Upper lobe of right lung (tissue), 1 donor: ENCODE data around the gene B4GALNT3. TPM values are rescaled to one million over a fixed set of nuclear protein-coding genes. Genes with fewer than 3 reads are reported as not detected.

ENCODE experiments used
- ATAC-seq: fragments of 200-7000 bp; cut with Tn5 transposase; one replicate; pipeline ENCODE4 v1.9.1; 2020; ENCODE audit warnings: mild to moderate bottlenecking, moderate library complexity
- DNase-seq: peaks from one replicate; pipeline ENCODE4 v3.0.0-alpha.2; 2020
- H3K27ac ChIP-seq: fragments of 200-600 bp; one replicate; pipeline ENCODE4 v1.8.0; 2022
- H3K27me3 ChIP-seq: fragments of 200-600 bp; one replicate; pipeline ENCODE4 v1.8.0; 2022; ENCODE audit warnings: mild to moderate bottlenecking
- H3K36me3 ChIP-seq: fragments of 200-600 bp; one replicate; pipeline ENCODE4 v1.8.0; 2022
- H3K4me1 ChIP-seq: fragments of 200-600 bp; one replicate; pipeline ENCODE4 v1.8.0; 2022
- H3K4me3 ChIP-seq: fragments of 200-600 bp; one replicate; pipeline ENCODE4 v1.8.0; 2022; ENCODE audit warnings: mild to moderate bottlenecking
- H3K9me3 ChIP-seq: fragments of 200-600 bp; one replicate; pipeline ENCODE4 v1.8.0; 2022
- intact Hi-C: fragments of 100-400 bp; cut with DNase I; formaldehyde crosslinking; loops from one replicate; pipeline ENCODE4 v1.11.0; 2022
- total RNA-seq: library from RNA; stranded (reverse); fragmentation: NEBNext Ultra II Directional; extraction: Animal tissue kit (Norgen Biotek cat#: 25700); gene quantifications from one replicate; pipeline ENCODE4 v1.2.1, GENCODE V29; 2021
- TF ChIP-seq, protein P1 (sequence below): fragments of 200-600 bp; IDR thresholded peaks from one replicate; pipeline ENCODE4 v1.8.0; 2022; ENCODE audit warnings: antibody characterized with exemption
- donor health status: DM: no; HTN: yes; CAD: no; lungs with severe emphysema.

Gene B4GALNT3
- total RNA-seq, 1 donor from 2014 or later, result 14.0 TPM

DNA sequence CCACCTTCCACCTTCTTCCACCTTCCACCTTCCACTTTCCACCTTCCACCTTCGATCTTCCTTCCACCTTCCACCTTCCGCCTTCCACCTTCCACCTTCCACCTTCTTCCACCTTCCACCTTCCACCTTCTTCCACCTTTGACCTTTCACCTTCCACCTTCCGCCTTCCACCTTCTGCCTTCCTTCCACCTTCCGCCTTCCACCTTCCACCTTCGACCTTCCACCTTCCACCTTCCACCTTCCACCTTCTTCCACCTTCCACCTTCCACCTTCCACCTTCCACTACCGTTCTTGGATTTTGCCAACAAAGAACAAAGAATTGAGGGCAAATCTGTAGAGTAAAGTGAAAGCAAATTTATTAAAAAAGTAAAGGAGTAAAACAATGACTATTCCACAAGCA is 53.2 kb downstream of the B4GALNT3 start:
- no peak for DNase-seq
- intact Hi-C loops, result no loop called here
- TF ChIP-seq, protein P1, sequence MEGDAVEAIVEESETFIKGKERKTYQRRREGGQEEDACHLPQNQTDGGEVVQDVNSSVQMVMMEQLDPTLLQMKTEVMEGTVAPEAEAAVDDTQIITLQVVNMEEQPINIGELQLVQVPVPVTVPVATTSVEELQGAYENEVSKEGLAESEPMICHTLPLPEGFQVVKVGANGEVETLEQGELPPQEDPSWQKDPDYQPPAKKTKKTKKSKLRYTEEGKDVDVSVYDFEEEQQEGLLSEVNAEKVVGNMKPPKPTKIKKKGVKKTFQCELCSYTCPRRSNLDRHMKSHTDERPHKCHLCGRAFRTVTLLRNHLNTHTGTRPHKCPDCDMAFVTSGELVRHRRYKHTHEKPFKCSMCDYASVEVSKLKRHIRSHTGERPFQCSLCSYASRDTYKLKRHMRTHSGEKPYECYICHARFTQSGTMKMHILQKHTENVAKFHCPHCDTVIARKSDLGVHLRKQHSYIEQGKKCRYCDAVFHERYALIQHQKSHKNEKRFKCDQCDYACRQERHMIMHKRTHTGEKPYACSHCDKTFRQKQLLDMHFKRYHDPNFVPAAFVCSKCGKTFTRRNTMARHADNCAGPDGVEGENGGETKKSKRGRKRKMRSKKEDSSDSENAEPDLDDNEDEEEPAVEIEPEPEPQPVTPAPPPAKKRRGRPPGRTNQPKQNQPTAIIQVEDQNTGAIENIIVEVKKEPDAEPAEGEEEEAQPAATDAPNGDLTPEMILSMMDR, result no peak

DNA sequence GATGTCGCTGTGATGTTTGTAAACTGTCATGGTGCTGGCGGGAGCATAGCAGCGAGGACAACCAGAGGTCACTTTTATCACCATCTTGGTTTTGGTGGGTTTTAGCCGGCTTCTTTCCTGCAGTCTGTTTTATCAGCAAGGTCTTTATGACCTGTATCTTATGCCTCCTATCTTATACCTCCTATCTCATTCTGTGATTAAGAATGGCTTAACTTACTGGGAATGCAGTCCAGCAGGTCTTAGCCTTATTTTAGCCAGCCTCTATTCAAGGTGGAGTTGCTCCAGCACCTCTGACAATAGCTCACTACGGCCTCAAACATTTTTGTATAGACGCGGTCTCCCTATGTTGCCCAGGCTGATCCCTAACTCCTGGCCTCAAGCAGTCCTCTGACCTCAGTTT is 53.7 kb downstream of the B4GALNT3 start:
- Histone ChIP-seq H3K9me3 (no peaks in the 10 kb centered on the region), H3K4me1 (peaks cover 6% of the 10 kb centered on the region), H3K27ac (no peak overlapping the region), H3K4me3 (no peak overlapping the region), H3K36me3 (no peaks in the 10 kb centered on the region), H3K27me3 (no peaks in the 10 kb centered on the region)
- TF ChIP-seq, protein P1, result no peak
- ATAC-seq (no peak), DNase-seq (no peak)
- intact Hi-C loops, result no loop called here

More for the DNA sequence above, 53.2 kb downstream of the B4GALNT3 start:
- H3K36me3 ChIP-seq, result no peaks in the 10 kb centered on the region
- no peak for ATAC-seq
- H3K9me3 ChIP-seq, result no peaks in the 10 kb centered on the region
- H3K27ac ChIP-seq, result no peak overlapping the region
- peaks cover 6% of the 10 kb centered on the region for H3K4me1 ChIP-seq
- H3K27me3 ChIP-seq, result no peaks in the 10 kb centered on the region
- no peak overlapping the region for H3K4me3 ChIP-seq

- Histone ChIP-seq H3K27ac (no peak overlapping the region), H3K4me3 (no peak overlapping the region), H3K9me3 (no peaks in the 10 kb centered on the region), H3K36me3 (no peaks in the 10 kb centered on the region), H3K27me3 (peaks cover 4% of the 10 kb centered on the region), H3K4me1 (no peaks in the 10 kb centered on the region)
- intact Hi-C loops, result no loop called here
- DNase-seq (no peak), ATAC-seq (no peak)
- TF ChIP-seq, protein P1, result no peak
Measured at GRCh38 chr12:517538-517937, 57.8 kb downstream of the B4GALNT3 start.

GRCh38 chr12:520119-520518 is 60.4 kb downstream of the B4GALNT3 start:
- Histone ChIP-seq H3K36me3 (no peaks in the 10 kb centered on the region), H3K4me3 (no peak overlapping the region), H3K27me3 (peaks cover 4% of the 10 kb centered on the region), H3K4me1 (no peaks in the 10 kb centered on the region), H3K9me3 (no peaks in the 10 kb centered on the region), H3K27ac (no peak overlapping the region)
- intact Hi-C loops, result no loop called here
- DNase-seq (no peak), ATAC-seq (no peak)
- TF ChIP-seq, protein P1, result no peak

DNA sequence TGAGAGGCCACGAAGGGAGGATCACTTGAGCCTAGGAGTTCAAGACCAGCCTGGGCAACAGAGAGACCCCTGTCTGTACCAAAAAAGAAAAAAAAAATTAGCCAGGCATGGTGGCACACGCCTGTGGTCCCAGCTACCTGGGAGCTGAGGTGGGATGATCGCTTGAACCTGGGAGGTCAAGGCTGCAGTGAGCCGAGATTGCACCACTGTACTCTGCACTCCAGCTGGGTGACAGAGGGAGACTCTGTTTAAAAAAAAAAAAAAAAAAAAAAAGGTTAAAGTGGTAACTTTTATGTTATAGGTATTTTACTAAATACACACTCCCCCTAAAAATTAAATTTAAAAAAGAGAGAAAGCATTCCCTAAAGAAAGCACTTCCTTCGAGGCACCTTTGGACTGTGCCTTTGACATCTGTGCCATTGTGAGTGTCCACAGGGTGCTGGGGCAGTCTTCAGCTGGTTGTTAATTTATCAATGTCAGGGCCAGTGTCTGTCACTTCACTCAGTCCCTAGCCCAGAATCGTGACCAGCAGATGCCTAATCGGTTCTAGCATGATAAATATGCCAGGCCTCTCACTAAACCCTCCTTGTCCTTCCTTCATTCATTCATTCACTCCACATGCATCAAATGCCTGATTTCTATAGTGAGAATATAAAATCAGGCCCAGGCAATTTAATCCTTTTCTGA is 63.1 kb downstream of the B4GALNT3 start:
- H3K4me3 ChIP-seq, result no peak overlapping the region
- no peak for DNase-seq
- H3K9me3 ChIP-seq, result no peaks in the 10 kb centered on the region
- TF ChIP-seq, protein P1, result no peak
- no peak overlapping the region for H3K27ac ChIP-seq
- H3K36me3 ChIP-seq, result no peaks in the 10 kb centered on the region
- no peaks in the 10 kb centered on the region for H3K4me1 ChIP-seq
- H3K27me3 ChIP-seq, result peaks cover 4% of the 10 kb centered on the region
- intact Hi-C loops, result no loop called here
- no peak for ATAC-seq
